ENCODE results near the gene SSRP1. TPM values are rescaled to one million over a fixed set of nuclear protein-coding genes. Genes with fewer than 3 reads are reported as not detected.

Gene SSRP1
- polyA plus RNA-seq, 2 of the 4 experiments (the other 2 are of a cell fraction), result 288 to 357 TPM

DNA sequence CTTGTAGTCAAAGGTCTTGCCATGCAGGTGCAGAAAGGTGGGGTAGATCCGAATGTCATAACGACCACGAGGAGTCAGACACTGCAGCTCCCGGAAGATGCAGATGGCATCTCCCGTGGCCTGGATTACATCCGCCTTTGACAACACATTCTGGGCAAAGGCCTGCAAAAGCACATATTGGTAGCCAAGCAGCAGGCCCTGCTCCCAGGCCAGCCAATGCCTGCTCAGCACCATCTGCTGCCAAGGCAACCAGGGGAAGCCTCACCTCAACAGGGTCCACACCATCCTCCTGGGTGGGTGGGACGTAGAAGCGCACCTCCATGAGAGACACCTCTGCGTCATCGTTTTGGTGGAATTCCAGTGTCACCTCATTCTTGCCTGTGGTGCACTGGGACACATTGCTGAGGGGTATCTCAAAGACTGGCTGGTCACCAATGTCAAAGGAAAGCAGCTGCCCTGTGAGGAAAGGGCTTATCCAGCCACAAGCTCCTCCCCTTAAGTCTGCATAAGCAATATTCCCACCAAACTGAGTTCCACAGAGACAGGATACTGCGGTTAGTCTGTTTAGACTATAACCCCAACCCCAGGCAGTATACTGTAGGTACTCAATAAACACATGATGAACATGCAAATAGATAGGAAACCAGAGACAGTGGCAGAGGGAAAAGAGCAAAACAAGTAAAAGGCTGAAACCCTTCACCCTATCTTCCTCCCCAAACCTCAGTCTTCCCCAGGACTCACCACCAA lies 2.8 kb downstream of the SSRP1 start:
- no peak for TF ChIP-seq MAFK (IDR thresholded peaks at IDR 0.05; ENCODE audit: partially characterized antibody)
- TF ChIP-seq RCOR1 (IDR thresholded peaks at IDR 0.05; ENCODE audit: low read depth, low read length), result no peak
- TF ChIP-seq RFX5 (IDR thresholded peaks at IDR 0.05), result no peak
- TF ChIP-seq E2F6 (IDR thresholded peaks at IDR 0.05; ENCODE audit: borderline replicate concordance, low read depth), result no peak
- TF ChIP-seq SMC3 (IDR thresholded peaks at IDR 0.05), result no peak
- no peak for TF ChIP-seq NR3C1 (IDR thresholded peaks at IDR 0.05)
- TF ChIP-seq TP53 (CRISPR knock-in tag; IDR thresholded peaks at IDR 0.05), result no peak
- no peak for TF ChIP-seq RARB (CRISPR knock-in tag; IDR thresholded peaks at IDR 0.05)
- TF ChIP-seq CBX8 (IDR thresholded peaks at IDR 0.05), result no peak
- TF ChIP-seq, protein P1, sequence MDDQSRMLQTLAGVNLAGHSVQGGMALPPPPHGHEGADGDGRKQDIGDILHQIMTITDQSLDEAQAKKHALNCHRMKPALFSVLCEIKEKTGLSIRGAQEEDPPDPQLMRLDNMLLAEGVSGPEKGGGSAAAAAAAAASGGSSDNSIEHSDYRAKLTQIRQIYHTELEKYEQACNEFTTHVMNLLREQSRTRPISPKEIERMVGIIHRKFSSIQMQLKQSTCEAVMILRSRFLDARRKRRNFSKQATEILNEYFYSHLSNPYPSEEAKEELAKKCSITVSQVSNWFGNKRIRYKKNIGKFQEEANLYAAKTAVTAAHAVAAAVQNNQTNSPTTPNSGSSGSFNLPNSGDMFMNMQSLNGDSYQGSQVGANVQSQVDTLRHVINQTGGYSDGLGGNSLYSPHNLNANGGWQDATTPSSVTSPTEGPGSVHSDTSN (IDR thresholded peaks at IDR 0.05), result no peak
- no peak for TF ChIP-seq HOXA7 (CRISPR knock-in tag; IDR thresholded peaks at IDR 0.05)
- TF ChIP-seq EP300 (IDR thresholded peaks at IDR 0.05), result no peak
- no peak for TF ChIP-seq ESRRA (IDR thresholded peaks at IDR 0.05; ENCODE audit: borderline replicate concordance, low read length)
- no peak for TF ChIP-seq USF2 (IDR thresholded peaks at IDR 0.05)
- no peak for TF ChIP-seq JUN (IDR thresholded peaks at IDR 0.05)
- no peak overlapping the region for H3K4me2 ChIP-seq
- no peak for DNase-seq (ENCODE audit: low read depth in 1 of 2, low spot score in 1 of 2)
- H3K4me1 ChIP-seq, result peaks cover 18% of the 10 kb centered on the region
- ChIA-PET CTCF (interaction anchor here (1.9 kb wide), 1 partner anchor 148 kb away, joined by 4 read pairs; no protein-coding TSS in a partner anchor), POLR2A (interaction anchor here (1.3 kb wide), 1 partner anchor 8 kb away, joined by 3 read pairs; the partner anchor contains the start of gene TNKS1BP1)
- no peak overlapping the region for H3K4me3 ChIP-seq
- H3K9me3 ChIP-seq, result no peaks in the 10 kb centered on the region
- no peak for ATAC-seq
- WGBS (ENCODE audit: missing lambda C conversion rate), result 98% methylated on average over 11 of the region's 11 CpGs
- FAIRE-seq, result no peak
- H3K27ac ChIP-seq, result no peak overlapping the region

DNA sequence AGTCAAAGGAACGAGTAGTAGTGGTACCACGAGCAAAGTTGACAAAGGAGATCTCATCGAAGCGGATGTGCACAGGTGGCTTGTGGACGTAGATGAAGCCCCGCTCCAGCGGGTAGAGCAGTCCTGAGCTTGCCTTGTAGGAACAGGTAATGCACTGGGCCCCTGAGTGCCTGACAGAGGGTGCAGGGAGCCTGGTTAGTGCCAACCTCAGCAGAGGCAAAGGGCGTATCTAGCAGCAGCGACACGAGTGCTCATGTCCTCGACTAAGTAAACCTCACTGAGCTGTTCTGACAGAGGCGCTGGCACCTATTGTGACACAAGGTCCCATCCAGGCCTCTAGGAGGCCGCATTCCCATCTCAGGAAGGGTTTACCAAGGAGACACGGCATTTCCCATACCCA lies 4.0 kb downstream of the SSRP1 start:
- Histone ChIP-seq H3K9me3 (no peaks in the 10 kb centered on the region), H3K27ac (no peak overlapping the region), H3K4me2 (no peak overlapping the region), H3K4me3 (no peak overlapping the region), H3K4me1 (peaks cover 18% of the 10 kb centered on the region)
- CTCF ChIA-PET, result interaction anchor here (1.0 to 1.4 kb wide), 5 partner anchors 9 to 196 kb away, joined by 3 to 4 read pairs (median 3); no protein-coding TSS in a partner anchor
- POLR2A ChIA-PET, result no interaction called here
- DNase-seq (ENCODE audit: low read depth in 1 of 2, low spot score in 1 of 2) (no peak), FAIRE-seq (no peak), ATAC-seq (no peak)
- TF ChIP-seq ZNF302 (CRISPR knock-in tag; IDR thresholded peaks at IDR 0.05), result no peak
- no peak for TF ChIP-seq EP300 (IDR thresholded peaks at IDR 0.05)
- TF ChIP-seq, protein P2, sequence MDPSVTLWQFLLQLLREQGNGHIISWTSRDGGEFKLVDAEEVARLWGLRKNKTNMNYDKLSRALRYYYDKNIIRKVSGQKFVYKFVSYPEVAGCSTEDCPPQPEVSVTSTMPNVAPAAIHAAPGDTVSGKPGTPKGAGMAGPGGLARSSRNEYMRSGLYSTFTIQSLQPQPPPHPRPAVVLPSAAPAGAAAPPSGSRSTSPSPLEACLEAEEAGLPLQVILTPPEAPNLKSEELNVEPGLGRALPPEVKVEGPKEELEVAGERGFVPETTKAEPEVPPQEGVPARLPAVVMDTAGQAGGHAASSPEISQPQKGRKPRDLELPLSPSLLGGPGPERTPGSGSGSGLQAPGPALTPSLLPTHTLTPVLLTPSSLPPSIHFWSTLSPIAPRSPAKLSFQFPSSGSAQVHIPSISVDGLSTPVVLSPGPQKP (IDR thresholded peaks at IDR 0.05; ENCODE audit: low read depth, low read length), result no peak
- no peak for TF ChIP-seq HDAC2 (IDR thresholded peaks at IDR 0.05)
- TF ChIP-seq RFX5 (IDR thresholded peaks at IDR 0.05), result no peak
- no peak for TF ChIP-seq RCOR1 (IDR thresholded peaks at IDR 0.05; ENCODE audit: low read depth, low read length)
- no peak for TF ChIP-seq NR3C1 (IDR thresholded peaks at IDR 0.05)
- no peak for TF ChIP-seq CBX8 (IDR thresholded peaks at IDR 0.05)
- no peak for TF ChIP-seq ESRRA (IDR thresholded peaks at IDR 0.05; ENCODE audit: borderline replicate concordance, low read length)
- no peak for TF ChIP-seq RAD21 (conservative IDR thresholded peaks at IDR 0.05 in 1 of 2, IDR thresholded peaks at IDR 0.05 in 1 of 2)
- no peak for TF ChIP-seq JUN (IDR thresholded peaks at IDR 0.05)
- 93% methylated on average over 14 of the region's 14 CpGs for WGBS (ENCODE audit: missing lambda C conversion rate)

All from A549 (cell line).